ENCODE results near the gene STPG1.

The STPG1 gene

DNA sequence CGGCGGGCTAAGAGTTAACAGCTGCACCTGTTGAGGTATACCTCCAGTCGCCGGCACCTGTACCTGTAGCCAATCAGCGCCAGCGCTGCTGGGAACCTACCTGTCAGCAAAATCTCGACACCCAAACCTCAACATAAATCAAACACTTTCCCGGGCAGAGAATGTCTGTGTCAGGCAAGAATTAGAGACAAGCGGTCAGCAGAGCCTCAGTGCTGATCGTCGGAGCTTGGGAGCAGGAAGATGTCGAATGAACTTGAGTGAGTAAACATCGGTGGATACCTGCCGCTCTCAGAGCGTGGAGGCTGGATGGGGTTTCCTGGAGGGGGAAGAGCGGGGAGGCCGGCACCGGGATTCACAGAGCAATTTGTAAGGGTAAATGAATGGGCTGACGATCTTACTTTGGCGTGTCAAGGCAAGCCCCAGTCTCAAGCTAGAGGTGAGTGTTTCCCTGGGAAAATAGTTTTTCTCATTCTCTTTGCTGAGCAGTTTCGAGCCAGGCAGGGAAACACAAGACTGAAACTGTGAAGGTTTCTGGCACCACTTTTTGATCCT lies 94.2 kb downstream of the STPG1 start, which contains the start of gene GRHL3:
TSS of gene GRHL3 (plus strand) at position 46 of the 552 bp plus-strand sequence. CDS start at position 241, 195 bp downstream.
- TF ChIP-seq, protein P1, sequence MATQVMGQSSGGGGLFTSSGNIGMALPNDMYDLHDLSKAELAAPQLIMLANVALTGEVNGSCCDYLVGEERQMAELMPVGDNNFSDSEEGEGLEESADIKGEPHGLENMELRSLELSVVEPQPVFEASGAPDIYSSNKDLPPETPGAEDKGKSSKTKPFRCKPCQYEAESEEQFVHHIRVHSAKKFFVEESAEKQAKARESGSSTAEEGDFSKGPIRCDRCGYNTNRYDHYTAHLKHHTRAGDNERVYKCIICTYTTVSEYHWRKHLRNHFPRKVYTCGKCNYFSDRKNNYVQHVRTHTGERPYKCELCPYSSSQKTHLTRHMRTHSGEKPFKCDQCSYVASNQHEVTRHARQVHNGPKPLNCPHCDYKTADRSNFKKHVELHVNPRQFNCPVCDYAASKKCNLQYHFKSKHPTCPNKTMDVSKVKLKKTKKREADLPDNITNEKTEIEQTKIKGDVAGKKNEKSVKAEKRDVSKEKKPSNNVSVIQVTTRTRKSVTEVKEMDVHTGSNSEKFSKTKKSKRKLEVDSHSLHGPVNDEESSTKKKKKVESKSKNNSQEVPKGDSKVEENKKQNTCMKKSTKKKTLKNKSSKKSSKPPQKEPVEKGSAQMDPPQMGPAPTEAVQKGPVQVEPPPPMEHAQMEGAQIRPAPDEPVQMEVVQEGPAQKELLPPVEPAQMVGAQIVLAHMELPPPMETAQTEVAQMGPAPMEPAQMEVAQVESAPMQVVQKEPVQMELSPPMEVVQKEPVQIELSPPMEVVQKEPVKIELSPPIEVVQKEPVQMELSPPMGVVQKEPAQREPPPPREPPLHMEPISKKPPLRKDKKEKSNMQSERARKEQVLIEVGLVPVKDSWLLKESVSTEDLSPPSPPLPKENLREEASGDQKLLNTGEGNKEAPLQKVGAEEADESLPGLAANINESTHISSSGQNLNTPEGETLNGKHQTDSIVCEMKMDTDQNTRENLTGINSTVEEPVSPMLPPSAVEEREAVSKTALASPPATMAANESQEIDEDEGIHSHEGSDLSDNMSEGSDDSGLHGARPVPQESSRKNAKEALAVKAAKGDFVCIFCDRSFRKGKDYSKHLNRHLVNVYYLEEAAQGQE (IDR thresholded peaks at IDR 0.05; ENCODE audit: insufficient replicate concordance, low read depth), result no peak
- TF ChIP-seq GABPA (IDR thresholded peaks at IDR 0.05; ENCODE audit: low read depth) (no peak), POLR2AphosphoS5 (IDR thresholded peaks at IDR 0.05; ENCODE audit: low read depth) (no peak), SPI1 (IDR thresholded peaks at IDR 0.05; ENCODE audit: borderline replicate concordance, low read depth) (no peak), CTCF (IDR thresholded peaks at IDR 0.05; ENCODE audit: insufficient read depth, low read length) (no peak)
- Histone ChIP-seq H3K4me3 (replicated peaks; ENCODE audit: insufficient read depth, low read length) (no peak within 1 kb of the TSS), H3K27me3 (ENCODE audit: insufficient read depth, poor library complexity, severe bottlenecking) (peaks cover 15% of the 10 kb centered on the region), H3K27ac (replicated peaks) (no peak within 1 kb of the TSS)
- DNase-seq (ENCODE audit: low read depth in 1 of 2, low spot score in 1 of 2), result no peak

GRCh38 chr1:24318615-24319311 lies 94.8 kb downstream of the STPG1 start:
- Histone ChIP-seq H3K27me3 (ENCODE audit: insufficient read depth, poor library complexity, severe bottlenecking) (peaks cover 13% of the 10 kb centered on the region), H3K27ac (replicated peaks) (no peak overlapping the region), H3K4me3 (replicated peaks; ENCODE audit: insufficient read depth, low read length) (no peak overlapping the region)
- TF ChIP-seq, protein P1 (IDR thresholded peaks at IDR 0.05; ENCODE audit: insufficient replicate concordance, low read depth), result no peak
- TF ChIP-seq POLR2AphosphoS5 (IDR thresholded peaks at IDR 0.05; ENCODE audit: low read depth), result no peak
- no peak for TF ChIP-seq GABPA (IDR thresholded peaks at IDR 0.05; ENCODE audit: low read depth)
- no peak for TF ChIP-seq SPI1 (IDR thresholded peaks at IDR 0.05; ENCODE audit: borderline replicate concordance, low read depth)
- TF ChIP-seq CTCF (IDR thresholded peaks at IDR 0.05; ENCODE audit: insufficient read depth, low read length), result no peak
- DNase-seq (ENCODE audit: low read depth in 1 of 2, low spot score in 1 of 2), result no peak

- TF ChIP-seq SPI1 (IDR thresholded peaks at IDR 0.05; ENCODE audit: borderline replicate concordance, low read depth) (no peak), GABPA (IDR thresholded peaks at IDR 0.05; ENCODE audit: low read depth) (no peak), POLR2AphosphoS5 (IDR thresholded peaks at IDR 0.05; ENCODE audit: low read depth) (no peak), CTCF (IDR thresholded peaks at IDR 0.05; ENCODE audit: insufficient read depth, low read length) (no peak)
- TF ChIP-seq, protein P1 (IDR thresholded peaks at IDR 0.05; ENCODE audit: insufficient replicate concordance, low read depth), result no peak
- no peak for DNase-seq (ENCODE audit: low read depth in 1 of 2, low spot score in 1 of 2)
- no peak overlapping the region for H3K4me3 ChIP-seq (replicated peaks; ENCODE audit: insufficient read depth, low read length)
- no peak overlapping the region for H3K27ac ChIP-seq (replicated peaks)
- peaks cover 9% of the 10 kb centered on the region for H3K27me3 ChIP-seq (ENCODE audit: insufficient read depth, poor library complexity, severe bottlenecking)
Measured at GRCh38 chr1:24317956-24318614, 95.5 kb downstream of the STPG1 start.
